ENCODE results near the gene LCP2. TPM values are rescaled to one million over a fixed set of nuclear protein-coding genes. Genes with fewer than 3 reads are reported as not detected.
A peak's percentile ranks its signal among the peaks of the same experiment; 100 is the strongest.

The LCP2 gene
- total RNA-seq, 1 donor from 2014 or later, result not detected

DNA sequence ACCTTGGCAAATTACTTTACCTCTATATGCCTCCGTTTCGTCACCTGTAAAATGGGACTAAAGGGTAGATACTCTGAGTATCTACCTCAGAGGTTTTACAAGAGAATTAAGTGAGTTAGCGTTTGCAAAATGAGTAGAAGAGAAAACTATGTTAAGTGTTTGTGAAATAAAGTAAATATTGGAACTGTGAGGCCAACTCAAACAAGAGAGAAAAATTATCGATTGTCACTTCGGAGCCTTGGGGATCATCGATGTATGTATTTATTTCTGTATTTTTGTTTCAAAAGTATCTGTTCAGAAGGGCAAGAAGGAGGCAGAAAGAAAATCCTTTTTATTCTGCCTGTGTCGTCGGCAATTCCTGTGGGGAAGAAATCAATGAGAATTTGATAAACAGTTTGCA is 90.6 kb downstream of the LCP2 start:
- H3K4me1 Mint-ChIP-seq, result peaks cover 15% of the 10 kb centered on the region
- no peak overlapping the region for H2AFZ ChIP-seq (replicated peaks)
- no peaks in the 10 kb centered on the region for H3K36me3 ChIP-seq
- no peaks in the 10 kb centered on the region for H3K79me2 ChIP-seq (ENCODE audit: low read depth)
- H4K20me1 ChIP-seq (ENCODE audit: low read depth), result no peaks in the 10 kb centered on the region
- H3K27ac ChIP-seq, result no peak overlapping the region
- no peak overlapping the region for H3K4me2 ChIP-seq
- no peaks in the 10 kb centered on the region for H3K36me3 Mint-ChIP-seq
- H3K4me3 ChIP-seq, result no peak overlapping the region
- H3K9me3 ChIP-seq (ENCODE audit: low read depth), result peaks cover 7% of the 10 kb centered on the region
- H3F3A ChIP-seq (ENCODE audit: low read depth), result no peaks in the 10 kb centered on the region
- no peak overlapping the region for H3K4me3 Mint-ChIP-seq
- peaks cover 3% of the 10 kb centered on the region for H3K9me3 Mint-ChIP-seq
- H3K27ac Mint-ChIP-seq, result no peak overlapping the region
- H3K27me3 Mint-ChIP-seq (ENCODE audit: insufficient read depth, low read depth), result no peaks in the 10 kb centered on the region
- no peaks in the 10 kb centered on the region for H3K27me3 ChIP-seq
- peaks cover 16% of the 10 kb centered on the region for H3K4me1 ChIP-seq
- H3K9ac ChIP-seq, result no peak overlapping the region
- TF ChIP-seq EZH2phosphoT487 (IDR thresholded peaks at IDR 0.05) (no peak), EZH2 (IDR thresholded peaks at IDR 0.05) (no peak)
- TF ChIP-seq, protein P1, sequence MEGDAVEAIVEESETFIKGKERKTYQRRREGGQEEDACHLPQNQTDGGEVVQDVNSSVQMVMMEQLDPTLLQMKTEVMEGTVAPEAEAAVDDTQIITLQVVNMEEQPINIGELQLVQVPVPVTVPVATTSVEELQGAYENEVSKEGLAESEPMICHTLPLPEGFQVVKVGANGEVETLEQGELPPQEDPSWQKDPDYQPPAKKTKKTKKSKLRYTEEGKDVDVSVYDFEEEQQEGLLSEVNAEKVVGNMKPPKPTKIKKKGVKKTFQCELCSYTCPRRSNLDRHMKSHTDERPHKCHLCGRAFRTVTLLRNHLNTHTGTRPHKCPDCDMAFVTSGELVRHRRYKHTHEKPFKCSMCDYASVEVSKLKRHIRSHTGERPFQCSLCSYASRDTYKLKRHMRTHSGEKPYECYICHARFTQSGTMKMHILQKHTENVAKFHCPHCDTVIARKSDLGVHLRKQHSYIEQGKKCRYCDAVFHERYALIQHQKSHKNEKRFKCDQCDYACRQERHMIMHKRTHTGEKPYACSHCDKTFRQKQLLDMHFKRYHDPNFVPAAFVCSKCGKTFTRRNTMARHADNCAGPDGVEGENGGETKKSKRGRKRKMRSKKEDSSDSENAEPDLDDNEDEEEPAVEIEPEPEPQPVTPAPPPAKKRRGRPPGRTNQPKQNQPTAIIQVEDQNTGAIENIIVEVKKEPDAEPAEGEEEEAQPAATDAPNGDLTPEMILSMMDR (IDR thresholded peaks at IDR 0.05), result no peak
- no peak for DNase-seq (ENCODE audit: low spot score)

DNA sequence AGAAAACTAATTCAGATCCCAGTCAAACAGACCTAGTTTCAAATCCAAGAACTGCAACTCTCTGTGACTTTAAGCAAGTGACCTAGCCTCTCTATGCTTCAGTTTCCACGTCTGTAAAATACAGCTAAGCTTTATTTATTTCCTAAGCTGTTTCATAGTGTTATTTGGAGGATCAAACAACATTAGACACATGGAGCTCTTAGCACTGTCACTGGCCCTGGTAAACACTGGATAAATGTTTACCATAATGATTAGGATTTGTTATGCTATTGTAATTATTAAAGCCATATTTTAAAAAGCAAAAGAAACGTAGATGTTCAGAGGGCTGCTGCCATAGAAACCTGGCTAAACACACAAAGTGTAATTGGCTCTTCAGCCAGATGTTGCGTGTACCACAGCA is 91.4 kb downstream of the LCP2 start:
- no peaks in the 10 kb centered on the region for H3K36me3 Mint-ChIP-seq
- Histone ChIP-seq H3F3A (ENCODE audit: low read depth) (no peaks in the 10 kb centered on the region), H3K9me3 (ENCODE audit: low read depth) (peaks cover 7% of the 10 kb centered on the region), H3K79me2 (ENCODE audit: low read depth) (no peaks in the 10 kb centered on the region), H3K4me1 (peaks cover 16% of the 10 kb centered on the region), H4K20me1 (ENCODE audit: low read depth) (no peaks in the 10 kb centered on the region), H3K9ac (no peak overlapping the region), H2AFZ (replicated peaks) (no peak overlapping the region), H3K4me2 (peak overlapping the region; percentile 48), H3K27me3 (no peaks in the 10 kb centered on the region), H3K27ac (no peak overlapping the region), H3K4me3 (no peak overlapping the region), H3K36me3 (no peaks in the 10 kb centered on the region)
- no peak for DNase-seq (ENCODE audit: low spot score)
- peaks cover 15% of the 10 kb centered on the region for H3K4me1 Mint-ChIP-seq
- H3K4me3 Mint-ChIP-seq, result no peak overlapping the region
- H3K9me3 Mint-ChIP-seq, result peaks cover 3% of the 10 kb centered on the region
- H3K27ac Mint-ChIP-seq, result no peak overlapping the region
- TF ChIP-seq EZH2 (IDR thresholded peaks at IDR 0.05) (no peak), EZH2phosphoT487 (IDR thresholded peaks at IDR 0.05) (no peak)
- TF ChIP-seq, protein P1 (IDR thresholded peaks at IDR 0.05), result no peak
- no peaks in the 10 kb centered on the region for H3K27me3 Mint-ChIP-seq (ENCODE audit: insufficient read depth, low read depth)

DNA sequence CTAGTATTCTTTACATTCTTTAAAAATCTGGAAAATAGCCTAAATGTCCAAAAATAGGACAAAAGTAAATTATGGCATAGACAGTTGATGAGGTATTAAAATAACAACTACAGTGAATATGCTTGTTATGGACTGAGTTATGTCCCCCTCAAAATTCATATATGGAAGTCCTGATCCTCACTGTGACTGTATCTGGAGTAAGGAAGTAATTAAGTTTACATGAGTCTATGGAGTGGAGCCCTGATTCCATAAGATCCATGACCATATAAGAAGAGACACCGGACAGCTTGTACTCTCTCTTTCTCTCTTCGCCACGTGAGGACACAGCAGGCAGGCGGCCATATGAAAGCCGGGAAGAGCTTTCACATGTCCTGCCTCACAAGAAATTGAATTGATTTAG is 93.4 kb downstream of the LCP2 start:
- no peak overlapping the region for H3K27ac Mint-ChIP-seq

More for the DNA sequence above, 93.4 kb downstream of the LCP2 start:
- H3K27me3 ChIP-seq, result no peaks in the 10 kb centered on the region
- no peak overlapping the region for H2AFZ ChIP-seq (replicated peaks)
- no peak overlapping the region for H3K9ac ChIP-seq
- Mint-ChIP-seq H3K36me3 (no peaks in the 10 kb centered on the region), H3K9me3 (no peaks in the 10 kb centered on the region), H3K4me3 (no peak overlapping the region), H3K4me1 (peaks cover 15% of the 10 kb centered on the region), H3K27me3 (ENCODE audit: insufficient read depth, low read depth) (peaks cover 2% of the 10 kb centered on the region)
- no peaks in the 10 kb centered on the region for H3K9me3 ChIP-seq (ENCODE audit: low read depth)
- no peaks in the 10 kb centered on the region for H3K36me3 ChIP-seq
- no peak overlapping the region for H3K4me3 ChIP-seq
- H3K4me2 ChIP-seq, result no peak overlapping the region
- DNase-seq (ENCODE audit: low spot score), result no peak
- H3F3A ChIP-seq (ENCODE audit: low read depth), result no peaks in the 10 kb centered on the region
- H3K79me2 ChIP-seq (ENCODE audit: low read depth), result no peaks in the 10 kb centered on the region
- TF ChIP-seq EZH2phosphoT487 (IDR thresholded peaks at IDR 0.05) (no peak), EZH2 (IDR thresholded peaks at IDR 0.05) (no peak)
- TF ChIP-seq, protein P1 (IDR thresholded peaks at IDR 0.05), result no peak
- peaks cover 16% of the 10 kb centered on the region for H3K4me1 ChIP-seq
- H3K27ac ChIP-seq, result no peak overlapping the region
- no peaks in the 10 kb centered on the region for H4K20me1 ChIP-seq (ENCODE audit: low read depth)
